Suprapubic skin (tissue), 4 donors: ENCODE results near the gene PAK6. TPM values are rescaled to one million over a fixed set of nuclear protein-coding genes. Genes with fewer than 3 reads are reported as not detected.

Source experiments
- DNase-seq, 2 donors: peaks; one replicate each; pipeline ENCODE4 v3.0.0-alpha.2; 2019; ENCODE audit warnings: low spot score in 2 of 2
- H3K27ac ChIP-seq: fragments of 200-600 bp; sonication (generic); one replicate; pipeline ENCODE4 v1.5.1; 2019
- H3K27me3 ChIP-seq: fragments of 200-600 bp; sonication (generic); one replicate; pipeline ENCODE4 v1.5.1; 2019
- H3K36me3 ChIP-seq: fragments of 200-600 bp; sonication (generic); one replicate; pipeline ENCODE4 v1.5.1; 2019
- H3K4me1 ChIP-seq: fragments of 200-600 bp; sonication (generic); one replicate; pipeline ENCODE4 v1.5.1; 2019
- H3K4me3 ChIP-seq: fragments of 200-600 bp; sonication (generic); one replicate; pipeline ENCODE4 v1.5.1; 2019; ENCODE audit warnings: mild to moderate bottlenecking
- H3K9me3 ChIP-seq: fragments of 200-600 bp; sonication (generic); one replicate; pipeline ENCODE4 v1.5.1; 2019
- CTCF ChIP-seq, 2 donors: fragments of 200-600 bp in 1 of 2; fragments of 450-650 bp in 1 of 2; sonication (generic) in 1 of 2; IDR thresholded peaks; one replicate each; pipeline ENCODE4 v1.5.1; 2016 to 2019; ENCODE audit warnings: antibody characterized with exemption in 2 of 2, mild to moderate bottlenecking in 1 of 2, moderate library complexity in 1 of 2
- EP300 ChIP-seq: sonication (generic); formaldehyde crosslinking; IDR thresholded peaks from one replicate; pipeline ENCODE4 v1.6.1; 2017; ENCODE audit warnings: antibody characterized with exemption
- POLR2A ChIP-seq, 2 donors: fragments of 450-650 bp; IDR thresholded peaks; one replicate each; pipeline ENCODE4 v1.6.1; 2017; ENCODE audit warnings: antibody characterized with exemption in 2 of 2, mild to moderate bottlenecking in 2 of 2, moderate library complexity in 2 of 2
- POLR2AphosphoS5 ChIP-seq, 3 donors: sonication (generic); formaldehyde crosslinking; IDR thresholded peaks; one replicate each; pipeline ENCODE4 v1.6.1; 2017; ENCODE audit warnings: antibody characterized with exemption in 3 of 3
- WGBS: methylation state at CpG from one replicate; pipeline ENCODE4 v1.1.5; 2018; 5-methylcytosine and 5-hydroxymethylcytosine counted together
- total RNA-seq, 4 donors: library from RNA; depleted of rRNA; stranded (reverse); fragments of >200 nt; gene quantifications; one replicate each; pipeline ENCODE4 v1.1.0, GENCODE V29; 2016

Gene PAK6
- total RNA-seq, 4 donors from 2014 or later: 71.7 to 145 (median 79.2) TPM

GRCh38 chr15:40285554-40286011 lies 46.7 kb downstream of the PAK6 start:
- Histone ChIP-seq H3K36me3 (no peaks in the 10 kb centered on the region), H3K4me1 (peaks cover 44% of the 10 kb centered on the region), H3K27me3 (peaks cover 35% of the 10 kb centered on the region), H3K9me3 (no peaks in the 10 kb centered on the region), H3K27ac (no peak overlapping the region), H3K4me3 (no peak overlapping the region)
- TF ChIP-seq POLR2AphosphoS5 (IDR thresholded peaks at IDR 0.05): no peak
- TF ChIP-seq POLR2A (IDR thresholded peaks at IDR 0.05): no peak
- no peak for TF ChIP-seq CTCF (IDR thresholded peaks at IDR 0.05)
- TF ChIP-seq EP300: no peak
- 20% methylated on average over 1 of the region's 1 CpG for WGBS
- DNase-seq: no peak

DNA sequence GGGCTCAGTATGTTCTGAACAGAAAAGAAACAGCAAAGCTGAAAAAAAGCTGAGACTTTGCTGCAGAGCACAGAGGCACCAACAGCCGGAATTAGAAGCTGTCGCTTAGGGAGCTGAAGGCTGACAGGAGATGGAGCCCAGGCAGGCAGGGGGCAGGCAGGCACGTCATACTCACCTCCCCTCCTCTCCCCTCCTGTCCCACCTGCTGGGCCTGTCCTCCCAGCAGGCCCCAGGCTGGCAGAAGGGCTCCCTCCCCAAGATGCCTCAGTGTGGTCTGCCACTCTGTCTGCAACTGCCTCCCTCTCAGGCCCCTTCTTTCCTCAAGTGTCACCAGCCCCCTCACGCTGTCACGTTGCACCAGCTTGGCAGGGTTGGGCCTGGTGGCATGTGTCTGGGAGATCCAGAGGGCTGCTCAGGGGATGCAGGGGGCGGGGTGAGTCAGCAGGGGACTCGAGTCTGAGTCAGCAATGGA lies 47.2 kb downstream of the PAK6 start:
- peaks cover 30% of the 10 kb centered on the region for H3K27me3 ChIP-seq
- H3K4me3 ChIP-seq: no peak overlapping the region
- no peak for DNase-seq
- no peak for TF ChIP-seq POLR2A (IDR thresholded peaks at IDR 0.05)
- H3K27ac ChIP-seq: no peak overlapping the region
- peaks cover 49% of the 10 kb centered on the region for H3K4me1 ChIP-seq
- H3K9me3 ChIP-seq: no peaks in the 10 kb centered on the region
- 88% methylated on average over 7 of the region's 7 CpGs for WGBS
- H3K36me3 ChIP-seq: no peaks in the 10 kb centered on the region

DNA sequence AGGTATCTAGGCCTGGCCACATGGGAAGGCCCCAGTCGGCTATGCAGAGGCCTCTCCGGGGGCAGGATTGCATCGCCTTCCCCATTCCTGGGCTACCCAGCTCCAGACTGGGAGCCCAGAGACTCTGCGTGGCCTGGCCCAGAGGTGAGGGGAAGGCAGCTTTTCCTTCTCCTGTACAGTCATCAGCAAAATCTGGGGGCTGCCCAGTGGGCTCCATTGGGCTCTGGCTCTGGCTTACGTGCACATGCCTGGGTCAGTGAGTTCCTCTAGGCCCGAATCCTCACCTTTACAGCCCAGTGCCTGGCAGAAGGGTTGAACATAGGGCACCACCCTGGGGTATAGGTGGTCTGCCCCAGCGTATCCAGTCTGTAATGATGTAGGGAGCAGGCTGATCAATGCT lies 47.9 kb downstream of the PAK6 start:
- TF ChIP-seq EP300: no peak
- no peak for TF ChIP-seq POLR2A (IDR thresholded peaks at IDR 0.05)
- no peak for TF ChIP-seq CTCF (IDR thresholded peaks at IDR 0.05)
- no peak for TF ChIP-seq POLR2AphosphoS5 (IDR thresholded peaks at IDR 0.05)
- Histone ChIP-seq H3K4me3 (no peak overlapping the region), H3K36me3 (no peaks in the 10 kb centered on the region), H3K4me1 (peaks cover 50% of the 10 kb centered on the region), H3K27ac (no peak overlapping the region), H3K27me3 (peaks cover 28% of the 10 kb centered on the region), H3K9me3 (no peaks in the 10 kb centered on the region)
- no peak for DNase-seq
- no CpG with 5 or more reads among the region's 7 CpGs for WGBS

GRCh38 chr15:40287505-40287904 lies 48.6 kb downstream of the PAK6 start:
- H3K9me3 ChIP-seq: no peaks in the 10 kb centered on the region
- H3K27ac ChIP-seq: no peak overlapping the region
- no peak overlapping the region for H3K4me3 ChIP-seq
- H3K36me3 ChIP-seq: no peaks in the 10 kb centered on the region
- 93% methylated on average over 3 of the region's 3 CpGs for WGBS
- TF ChIP-seq EP300 (no peak), POLR2A (IDR thresholded peaks at IDR 0.05) (no peak), CTCF (IDR thresholded peaks at IDR 0.05) (no peak), POLR2AphosphoS5 (IDR thresholded peaks at IDR 0.05) (no peak)
- H3K27me3 ChIP-seq: peaks cover 23% of the 10 kb centered on the region
- H3K4me1 ChIP-seq: peaks cover 43% of the 10 kb centered on the region
- DNase-seq: no peak

DNA sequence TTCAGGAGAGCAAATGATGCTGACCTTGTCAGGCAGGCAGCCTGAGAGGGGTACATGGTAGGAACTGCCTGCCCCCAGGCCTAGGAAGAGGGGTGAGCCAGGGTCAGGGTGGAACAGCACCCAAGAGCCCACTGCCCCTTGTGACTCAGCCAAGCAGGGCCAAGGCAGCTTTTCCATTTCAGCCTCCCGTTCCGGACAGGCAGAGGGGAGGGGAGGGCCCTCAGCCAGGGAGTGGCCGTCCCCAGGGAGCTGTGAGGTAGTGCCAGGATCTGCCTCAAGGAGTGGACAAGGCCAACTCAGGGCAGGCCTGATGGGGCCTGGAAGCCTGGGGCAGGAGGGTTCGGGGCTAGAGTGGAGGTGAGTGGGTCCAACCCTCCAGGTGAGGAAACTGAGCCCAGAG lies 49.1 kb downstream of the PAK6 start:
- Histone ChIP-seq H3K27me3 (peaks cover 19% of the 10 kb centered on the region), H3K9me3 (no peaks in the 10 kb centered on the region), H3K4me3 (no peak overlapping the region), H3K27ac (no peak overlapping the region), H3K4me1 (peaks cover 38% of the 10 kb centered on the region), H3K36me3 (no peaks in the 10 kb centered on the region)
- DNase-seq: no peak
- TF ChIP-seq CTCF (IDR thresholded peaks at IDR 0.05): no peak
- TF ChIP-seq POLR2AphosphoS5 (IDR thresholded peaks at IDR 0.05): no peak
- no peak for TF ChIP-seq EP300
- no peak for TF ChIP-seq POLR2A (IDR thresholded peaks at IDR 0.05)
- WGBS: 80% methylated on average over 3 of the region's 4 CpGs
